GM23248 (cell line): ENCODE results near the gene KDM5C. TPM values are rescaled to one million over a fixed set of nuclear protein-coding genes. Genes with fewer than 3 reads are reported as not detected.

ENCODE experiments used
- DNase-seq: peaks from one replicate; pipeline ENCODE4 v3.0.0-alpha.2; 2015
- H2AFZ ChIP-seq: fragments of 200-600 bp; sonication (generic); 2 replicates; pipeline ENCODE4 v1.6.1; 2016; ENCODE audit warnings: antibody characterized with exemption
- H3F3A ChIP-seq: fragments of 200-600 bp; sonication (generic); 2 replicates; pipeline ENCODE4 v1.6.1; 2016; ENCODE audit warnings: mild to moderate bottlenecking, antibody characterized with exemption, mixed run types; ENCODE audit not compliant: insufficient read depth
- H3K27ac ChIP-seq: fragments of 200-600 bp; sonication (generic); 2 replicates; pipeline ENCODE4 v1.5.1; 2016; ENCODE audit warnings: mild to moderate bottlenecking
- H3K27me3 ChIP-seq: fragments of 200-600 bp; sonication (generic); replicated peaks from 2 replicates; pipeline ENCODE4 v1.6.1; 2016; ENCODE audit warnings: mild to moderate bottlenecking; ENCODE audit not compliant: insufficient read depth
- H3K36me3 ChIP-seq: fragments of 200-600 bp; sonication (generic); 2 replicates; pipeline ENCODE4 v1.6.1; 2016; ENCODE audit warnings: low read depth, mild to moderate bottlenecking
- H3K4me1 ChIP-seq: fragments of 200-600 bp; sonication (generic); 2 replicates; pipeline ENCODE4 v1.6.1; 2016; ENCODE audit warnings: mild to moderate bottlenecking; ENCODE audit not compliant: insufficient read depth
- H3K4me2 ChIP-seq: fragments of 200-600 bp; sonication (generic); one replicate; pipeline ENCODE4 v1.6.1; 2016; ENCODE audit warnings: mild to moderate bottlenecking; ENCODE audit not compliant: unreplicated experiment
- H3K4me3 ChIP-seq: fragments of 200-600 bp; sonication (generic); 2 replicates; pipeline ENCODE4 v1.5.1; 2016; ENCODE audit warnings: mild to moderate bottlenecking
- H3K79me2 ChIP-seq: fragments of 200-600 bp; sonication (generic); 2 replicates; pipeline ENCODE4 v1.6.1; 2016; ENCODE audit warnings: mild to moderate bottlenecking; ENCODE audit not compliant: insufficient read depth
- H3K9ac ChIP-seq: fragments of 200-600 bp; sonication (generic); 2 replicates; pipeline ENCODE4 v1.6.1; 2016; ENCODE audit warnings: mild to moderate bottlenecking
- H3K9me2 ChIP-seq: fragments of 200-600 bp; sonication (generic); 2 replicates; pipeline ENCODE4 v1.6.1; 2016; ENCODE audit warnings: mixed run types, mild to moderate bottlenecking, moderate library complexity; ENCODE audit not compliant: insufficient read depth
- H3K9me3 ChIP-seq: fragments of 200-600 bp; sonication (generic); one replicate; pipeline ENCODE4 v1.6.1; 2017; ENCODE audit warnings: low read depth
- H4K20me1 ChIP-seq: fragments of 200-600 bp; sonication (generic); 2 replicates; pipeline ENCODE4 v1.6.0; 2016; ENCODE audit not compliant: insufficient read depth
- EZH2 ChIP-seq: fragments of 200-600 bp; sonication (generic); IDR thresholded peaks from 2 replicates; pipeline ENCODE4 v1.6.1; 2018; ENCODE audit warnings: antibody characterized with exemption, mild to moderate bottlenecking; ENCODE audit not compliant: insufficient read depth, poor library complexity, severe bottlenecking
- EZH2phosphoT487 ChIP-seq: fragments of 200-600 bp; sonication (generic); IDR thresholded peaks from 2 replicates; pipeline ENCODE4 v1.6.1; 2018; ENCODE audit warnings: antibody characterized with exemption, moderate library complexity, mild to moderate bottlenecking, low read depth; ENCODE audit not compliant: insufficient read depth
- WGBS, 2 experiments: methylation state at CpG; one replicate each; pipeline ENCODE4 v1.1.6; 2015 to 2017; ENCODE audit warnings: low lambda C conversion rate in 2 of 2, low coverage in 1 of 2; ENCODE audit errors: missing lambda C conversion rate in 2 of 2; 5-methylcytosine and 5-hydroxymethylcytosine counted together
- in situ Hi-C: fragments of 300-500 bp; cut with MboI; formaldehyde crosslinking; loops from 2 replicates; pipeline ENCODE4 v1.15.0; 2020
- polyA plus RNA-seq: library from polyadenylated mRNA; unstranded; fragments of >200 nt; fragmentation: Nextera tagmentation; extraction: Ambion mirVana; gene quantifications from 2 replicates; pipeline ENCODE4 v1.2.1, GENCODE V29; 2016
- total RNA-seq: library from RNA; depleted of rRNA; stranded (reverse); fragments of >200 nt; shearing (Covaris generic); gene quantifications from 2 replicates; pipeline ENCODE4 v1.2.3, GENCODE V29; 2014

Gene KDM5C
- total and polyA plus RNA-seq, 2 experiments from 2014 or later: 27.1 to 66.9 TPM

DNA sequence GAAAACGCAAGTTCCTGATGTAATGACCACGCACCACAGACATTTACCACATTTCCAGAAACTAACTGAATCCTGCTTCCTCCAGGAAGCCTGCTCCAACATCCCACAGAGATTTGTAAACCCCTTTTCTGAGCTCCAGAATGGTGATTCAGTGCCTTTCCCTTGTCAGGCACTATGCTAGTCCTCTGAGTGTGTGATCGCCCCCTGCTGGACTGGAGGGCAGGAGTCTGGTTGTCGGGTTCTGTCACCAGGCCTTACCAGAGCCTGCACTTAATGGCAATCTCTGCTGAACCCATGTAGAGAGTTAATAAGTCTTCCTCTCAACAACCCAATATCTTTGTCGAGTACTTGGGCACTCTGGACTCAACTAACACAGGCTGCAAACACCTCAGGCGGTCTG is 14.5 kb upstream of the KDM5C start:
- 73 to 82% methylated on average over 6 of the region's 6 CpGs for WGBS, 2 experiments
- in situ Hi-C loops: no loop called here
- no peaks in the 10 kb centered on the region for H3K27me3 ChIP-seq

DNA sequence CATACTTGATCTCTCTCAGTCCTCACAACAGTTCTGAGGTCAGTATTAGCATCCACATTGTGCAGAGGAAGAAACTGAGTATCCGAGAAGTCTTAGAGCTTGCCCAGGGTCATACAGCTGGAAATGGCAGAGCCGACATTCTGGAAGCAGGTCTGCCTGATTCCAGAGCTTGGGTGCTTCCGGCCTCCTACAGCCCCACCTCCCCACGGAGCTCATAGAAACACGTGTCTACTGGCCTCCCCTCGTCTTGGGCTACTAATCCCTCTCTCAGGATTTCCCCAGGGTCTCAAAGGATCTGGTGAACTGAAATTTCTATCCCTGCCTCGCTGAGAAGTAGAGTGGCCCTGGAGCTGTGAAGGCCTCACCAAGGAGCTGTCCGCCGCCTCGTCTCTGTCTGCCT is 12.0 kb upstream of the KDM5C start:
- Histone ChIP-seq H3K4me1 (no peaks in the 10 kb centered on the region), H3K79me2 (no peaks in the 10 kb centered on the region)
- 71 to 84% methylated on average over 5 to 10 of the region's 10 CpGs for WGBS, 2 experiments

More for the DNA sequence above, 14.5 kb upstream of the KDM5C start:
- no peak overlapping the region for H3K27ac ChIP-seq
- H3K36me3 ChIP-seq: no peaks in the 10 kb centered on the region
- H3K9ac ChIP-seq: no peak overlapping the region
- DNase-seq: no peak
- H3F3A ChIP-seq: no peaks in the 10 kb centered on the region
- no peaks in the 10 kb centered on the region for H3K79me2 ChIP-seq
- H2AFZ ChIP-seq: no peak overlapping the region
- H3K4me1 ChIP-seq: no peaks in the 10 kb centered on the region
- no peak overlapping the region for H3K4me3 ChIP-seq
- no peak overlapping the region for H3K4me2 ChIP-seq
- H4K20me1 ChIP-seq: no peaks in the 10 kb centered on the region
- H3K9me2 ChIP-seq: no peaks in the 10 kb centered on the region
- TF ChIP-seq EZH2phosphoT487 (no peak), EZH2 (no peak)
- no peaks in the 10 kb centered on the region for H3K9me3 ChIP-seq

DNA sequence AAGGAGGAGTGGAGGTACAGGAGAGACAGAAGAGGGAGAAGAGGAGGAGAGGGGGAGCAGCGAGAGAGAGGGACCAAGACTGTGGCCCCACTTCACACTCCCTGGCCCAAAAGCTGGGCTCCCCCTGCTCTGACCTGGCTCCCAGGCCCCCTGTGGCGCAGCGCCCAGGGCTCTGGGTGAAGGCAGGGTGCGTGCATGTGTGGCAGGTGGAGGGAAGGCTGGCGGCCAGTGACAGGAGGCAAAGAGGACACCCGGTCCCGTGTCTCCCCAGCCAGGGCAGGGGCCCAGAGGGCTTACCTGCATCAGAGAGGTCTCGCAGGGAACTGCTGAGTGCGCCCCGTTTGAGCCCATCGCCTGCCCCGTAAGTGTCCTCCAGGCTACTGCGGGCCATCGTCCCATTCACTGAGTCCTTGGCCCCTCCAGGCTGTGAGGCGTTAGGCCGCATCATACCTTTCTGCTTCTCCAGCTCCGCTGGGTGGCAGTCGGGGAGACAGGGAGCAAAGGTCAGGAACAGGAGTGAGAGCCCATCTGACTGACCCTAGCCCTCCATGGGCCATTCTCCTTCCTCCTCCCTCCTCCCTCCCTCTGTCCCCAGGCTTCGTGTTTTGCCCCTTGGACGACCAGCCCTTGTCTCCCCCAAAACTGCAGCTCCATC is 11.1 kb upstream of the KDM5C start:
- no peaks in the 10 kb centered on the region for H3K36me3 ChIP-seq
- H2AFZ ChIP-seq: no peak overlapping the region
- TF ChIP-seq EZH2phosphoT487 (no peak), EZH2 (no peak)
- DNase-seq: no peak
- H3K27ac ChIP-seq: no peak overlapping the region
- H4K20me1 ChIP-seq: no peaks in the 10 kb centered on the region
- no peaks in the 10 kb centered on the region for H3K79me2 ChIP-seq
- no peaks in the 10 kb centered on the region for H3K9me3 ChIP-seq
- H3K9me2 ChIP-seq: no peaks in the 10 kb centered on the region
- WGBS, 2 experiments: 94 to 96% methylated on average over 9 to 11 of the region's 20 CpGs
- in situ Hi-C loops: no loop called here
- no peaks in the 10 kb centered on the region for H3K4me1 ChIP-seq
- no peaks in the 10 kb centered on the region for H3F3A ChIP-seq
- no peak overlapping the region for H3K4me3 ChIP-seq
- H3K27me3 ChIP-seq: no peaks in the 10 kb centered on the region
- H3K9ac ChIP-seq: no peak overlapping the region
- no peak overlapping the region for H3K4me2 ChIP-seq

More for the DNA sequence above, 12.0 kb upstream of the KDM5C start:
- Histone ChIP-seq H4K20me1 (no peaks in the 10 kb centered on the region), H3K36me3 (no peaks in the 10 kb centered on the region), H3K27me3 (no peaks in the 10 kb centered on the region), H3K4me2 (no peak overlapping the region), H3K4me3 (no peak overlapping the region), H3K27ac (no peak overlapping the region), H3K9ac (no peak overlapping the region), H3F3A (no peaks in the 10 kb centered on the region), H3K9me2 (no peaks in the 10 kb centered on the region), H2AFZ (no peak overlapping the region), H3K9me3 (no peaks in the 10 kb centered on the region)
- no peak for DNase-seq
- in situ Hi-C loops: no loop called here
- TF ChIP-seq EZH2 (no peak), EZH2phosphoT487 (no peak)

- H3K4me2 ChIP-seq: no peak overlapping the region
- no peaks in the 10 kb centered on the region for H3K9me3 ChIP-seq
- no peak for TF ChIP-seq EZH2
- no peak for TF ChIP-seq EZH2phosphoT487
- DNase-seq: no peak
- no peaks in the 10 kb centered on the region for H3K79me2 ChIP-seq
- H4K20me1 ChIP-seq: no peaks in the 10 kb centered on the region
- H3K4me3 ChIP-seq: no peak overlapping the region
- H2AFZ ChIP-seq: no peak overlapping the region
- H3F3A ChIP-seq: no peaks in the 10 kb centered on the region
- no peaks in the 10 kb centered on the region for H3K27me3 ChIP-seq
- WGBS, 2 experiments: 83 to 100% methylated on average over 1 to 10 of the region's 12 CpGs
- H3K4me1 ChIP-seq: no peaks in the 10 kb centered on the region
- no peaks in the 10 kb centered on the region for H3K36me3 ChIP-seq
- in situ Hi-C loops: no loop called here
- H3K9ac ChIP-seq: no peak overlapping the region
- H3K27ac ChIP-seq: no peak overlapping the region
- H3K9me2 ChIP-seq: no peaks in the 10 kb centered on the region
Observed at GRCh38 chrX:53235566-53235965, 10.6 kb upstream of the KDM5C start.
